Activated CD4-positive, CD25-positive, alpha-beta regulatory T cell treated with anti-CD3 and anti-CD28 coated beads, Interleukin-2, amount 50 U/mL, for 72 hours (primary cell): ENCODE measurements around the gene CCNB1IP1.
A peak's percentile ranks its signal among the peaks of the same experiment; 100 is the strongest.
"Not testable (repeated sequence)": the region's sequence is repeated elsewhere in the genome, so short reads cannot be mapped to it uniquely, and the experiment has no call there.

ENCODE experiments used
- DNase-seq: peaks from one replicate; pipeline ENCODE4 v3.0.0; 2021

Gene CCNB1IP1

GRCh38 chr14:20331053-20331613 lies 1.9 kb downstream of the CCNB1IP1 start:
- DNase-seq: no peak

- no peak for DNase-seq
Observed at GRCh38 chr14:20329355-20329754, 3.7 kb downstream of the CCNB1IP1 start.

GRCh38 chr14:20328705-20329104 lies 4.4 kb downstream of the CCNB1IP1 start:
- DNase-seq: no peak

GRCh38 chr14:20327005-20327869 lies 5.8 kb downstream of the CCNB1IP1 start:
- no peak for DNase-seq

- DNase-seq: no peak
Observed at GRCh38 chr14:20317720-20318119, 15.4 kb downstream of the CCNB1IP1 start.

- DNase-seq: no peak
Observed at GRCh38 chr14:20314026-20314425, 19.1 kb downstream of the CCNB1IP1 start.

- no peak for DNase-seq
Observed at GRCh38 chr14:20306079-20306423, 27.0 kb downstream of the CCNB1IP1 start.

GRCh38 chr14:20305265-20306078 lies 27.6 kb downstream of the CCNB1IP1 start, which contains the start of gene TTC5:
TSS of gene TTC5 (minus strand) at chr14:20305951. CDS start at chr14:20305937, 14 bp downstream.
- peak; percentile 87 for DNase-seq

- DNase-seq: no peak
Observed at GRCh38 chr14:20302042-20302755, 30.9 kb downstream of the CCNB1IP1 start.

GRCh38 chr14:20295067-20295466 lies 38.0 kb downstream of the CCNB1IP1 start:
- DNase-seq: no peak

- no peak for DNase-seq
Observed at GRCh38 chr14:20294636-20295035, 38.4 kb downstream of the CCNB1IP1 start.

- DNase-seq: not testable (repeated sequence)
Observed at GRCh38 chr14:20281998-20282397, 51.1 kb downstream of the CCNB1IP1 start.

- DNase-seq: not testable (repeated sequence)
Observed at GRCh38 chr14:20280265-20280664, 52.8 kb downstream of the CCNB1IP1 start.

GRCh38 chr14:20278414-20278813 lies 54.7 kb downstream of the CCNB1IP1 start:
- no peak for DNase-seq

- no peak for DNase-seq
Observed at GRCh38 chr14:20277409-20277808, 55.7 kb downstream of the CCNB1IP1 start.

GRCh38 chr14:20274062-20274461 lies 59.0 kb downstream of the CCNB1IP1 start:
- DNase-seq: no peak

- DNase-seq: not testable (repeated sequence)
Observed at GRCh38 chr14:20264361-20264760, 68.7 kb downstream of the CCNB1IP1 start.

GRCh38 chr14:20262642-20263128 lies 70.4 kb downstream of the CCNB1IP1 start:
- DNase-seq: no peak
